ENCODE measurements around the gene OR52D1. TPM values are rescaled to one million over a fixed set of nuclear protein-coding genes. Genes with fewer than 3 reads are reported as not detected.

Gene OR52D1
- total RNA-seq, 1 experiment from 2014 or later: not detected

DNA sequence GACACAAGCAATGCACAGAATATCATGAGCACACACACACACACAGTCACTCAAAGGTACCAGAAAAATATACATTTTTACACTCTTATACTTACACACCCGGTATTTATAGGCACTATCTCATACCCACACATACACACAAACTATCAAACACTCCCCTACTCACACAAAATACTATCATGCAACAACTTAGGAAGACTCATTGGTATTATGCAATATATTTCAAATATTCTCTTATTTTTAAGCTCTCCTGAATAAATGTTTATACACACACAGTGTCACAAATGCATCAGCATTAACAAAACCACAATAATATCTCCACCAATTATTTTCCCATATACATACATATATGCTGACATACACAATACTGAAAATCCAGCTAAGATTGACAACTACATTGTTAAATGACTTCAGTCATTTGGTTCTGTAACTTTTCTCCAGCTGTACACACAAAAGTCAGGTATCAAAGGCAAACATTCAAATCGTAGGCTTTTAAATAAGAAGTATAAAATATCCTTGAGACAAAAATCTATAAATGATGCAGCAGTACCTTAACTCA is 44.6 kb upstream of the OR52D1 start:
- no peaks in the 10 kb centered on the region for H3K23me2 ChIP-seq (ENCODE audit: insufficient read length, low read depth, low read length, poor library complexity, severe bottlenecking)
- TF ChIP-seq, protein P1, sequence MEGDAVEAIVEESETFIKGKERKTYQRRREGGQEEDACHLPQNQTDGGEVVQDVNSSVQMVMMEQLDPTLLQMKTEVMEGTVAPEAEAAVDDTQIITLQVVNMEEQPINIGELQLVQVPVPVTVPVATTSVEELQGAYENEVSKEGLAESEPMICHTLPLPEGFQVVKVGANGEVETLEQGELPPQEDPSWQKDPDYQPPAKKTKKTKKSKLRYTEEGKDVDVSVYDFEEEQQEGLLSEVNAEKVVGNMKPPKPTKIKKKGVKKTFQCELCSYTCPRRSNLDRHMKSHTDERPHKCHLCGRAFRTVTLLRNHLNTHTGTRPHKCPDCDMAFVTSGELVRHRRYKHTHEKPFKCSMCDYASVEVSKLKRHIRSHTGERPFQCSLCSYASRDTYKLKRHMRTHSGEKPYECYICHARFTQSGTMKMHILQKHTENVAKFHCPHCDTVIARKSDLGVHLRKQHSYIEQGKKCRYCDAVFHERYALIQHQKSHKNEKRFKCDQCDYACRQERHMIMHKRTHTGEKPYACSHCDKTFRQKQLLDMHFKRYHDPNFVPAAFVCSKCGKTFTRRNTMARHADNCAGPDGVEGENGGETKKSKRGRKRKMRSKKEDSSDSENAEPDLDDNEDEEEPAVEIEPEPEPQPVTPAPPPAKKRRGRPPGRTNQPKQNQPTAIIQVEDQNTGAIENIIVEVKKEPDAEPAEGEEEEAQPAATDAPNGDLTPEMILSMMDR (conservative IDR thresholded peaks at IDR 0.05): no peak
- no peaks in the 10 kb centered on the region for H3K9me3 ChIP-seq (ENCODE audit: control insufficient read depth, low read depth, low read length)
- H3K36me3 Mint-ChIP-seq (ENCODE audit: insufficient read depth in 1 of 3, low read depth in 3 of 3): no peaks in the 10 kb centered on the region
- H4K5ac ChIP-seq (ENCODE audit: insufficient read length, low read depth, low read length): no peak overlapping the region
- H2AK5ac ChIP-seq (ENCODE audit: insufficient read length, low read length): no peak overlapping the region
- H3K27me3 Mint-ChIP-seq (ENCODE audit: low read depth): no peaks in the 10 kb centered on the region
- no peak overlapping the region for H2BK15ac ChIP-seq (ENCODE audit: low read depth, low read length)
- H3T11ph ChIP-seq (ENCODE audit: low read length): no peak overlapping the region
- no peak overlapping the region for H4K8ac ChIP-seq (replicated peaks; ENCODE audit: insufficient read length, low read depth, low read length)
- no peak for DNase-seq
- no peak overlapping the region for H2BK5ac ChIP-seq (ENCODE audit: insufficient read length, low read length)
- H4K20me1 ChIP-seq (ENCODE audit: control insufficient read depth, insufficient read depth, insufficient read length): no peaks in the 10 kb centered on the region
- H3K56ac ChIP-seq (ENCODE audit: insufficient read length, low read depth, low read length): no peak overlapping the region
- 100% methylated on average over 1 of the region's 2 CpGs for WGBS (ENCODE audit: extremely low coverage, insufficient read length, low lambda C conversion rate)
- H4K91ac ChIP-seq (ENCODE audit: insufficient read length, low read depth, low read length): no peak overlapping the region
- H3K4me2 ChIP-seq (ENCODE audit: insufficient read depth, insufficient read length, low read length): no peak overlapping the region
- no peak overlapping the region for H3K4me3 Mint-ChIP-seq
- no peak overlapping the region for H2BK120ac ChIP-seq (ENCODE audit: low read depth, low read length, poor library complexity, severe bottlenecking)
- H3K4me1 ChIP-seq (ENCODE audit: insufficient read depth, low read length): no peaks in the 10 kb centered on the region
- peaks cover 0 to 2% of the 10 kb centered on the region in 2 experiments; a peak in 1 of 5 replicates for H3K9me3 Mint-ChIP-seq
- H3K79me1 ChIP-seq (ENCODE audit: insufficient read depth, low read depth, low read length, poor library complexity, severe bottlenecking): no peaks in the 10 kb centered on the region
- H3K27ac ChIP-seq (ENCODE audit: insufficient read length, low read depth, low read length): no peak overlapping the region
- H2BK12ac ChIP-seq (ENCODE audit: insufficient read length, low read depth, low read length): no peak overlapping the region
- no peak overlapping the region for H3K23ac ChIP-seq (ENCODE audit: insufficient read length, low read depth, low read length)
- H2AFZ ChIP-seq (ENCODE audit: low read length): no peak overlapping the region
- H2BK20ac ChIP-seq (ENCODE audit: low read depth, low read length, poor library complexity, severe bottlenecking): no peak overlapping the region
- no peaks in the 10 kb centered on the region for H3K27me3 ChIP-seq (ENCODE audit: insufficient read depth, low read length)
- H3K4ac ChIP-seq (ENCODE audit: low read depth, low read length): no peak overlapping the region
- no peak overlapping the region for H3K18ac ChIP-seq (ENCODE audit: insufficient read length, low read depth, low read length)
- H3K9ac ChIP-seq (ENCODE audit: extremely low read depth, insufficient read length, low read length): no peak overlapping the region
- no peak overlapping the region for H3K27ac Mint-ChIP-seq
- H3K79me2 ChIP-seq (ENCODE audit: insufficient read depth, low read length): no peaks in the 10 kb centered on the region
- H3K4me1 Mint-ChIP-seq: no peaks in the 10 kb centered on the region
- H3K14ac ChIP-seq (ENCODE audit: insufficient read depth, low read length): no peak overlapping the region
